Measurements from ENCODE around the gene HPS1. TPM values are rescaled to one million over a fixed set of nuclear protein-coding genes. Genes with fewer than 3 reads are reported as not detected.

HPS1 gene
- total RNA-seq, 1 donor: 52.1 TPM

- peaks cover 14% of the 10 kb centered on the region for H3K4me1 ChIP-seq (ENCODE audit: insufficient read depth, low read length)
- TF ChIP-seq CTCF (IDR thresholded peaks at IDR 0.05; ENCODE audit: extremely low read depth, low read depth, low read length): no peak
- no peak overlapping the region for H3K4me3 ChIP-seq (ENCODE audit: insufficient read depth, low read length)
- H3K27me3 ChIP-seq (ENCODE audit: insufficient read depth, low read length): no peaks in the 10 kb centered on the region
- no peak overlapping the region for H2AFZ ChIP-seq (ENCODE audit: low read length)
- H3K36me3 ChIP-seq (ENCODE audit: insufficient read depth, low read length): peaks cover 4% of the 10 kb centered on the region
- DNase-seq (ENCODE audit: insufficient read length, low spot score, missing footprints): no peak
- H4K20me1 ChIP-seq (ENCODE audit: insufficient read depth, low read length): no peaks in the 10 kb centered on the region
- H3K79me2 ChIP-seq (ENCODE audit: insufficient read depth, low read length): no peaks in the 10 kb centered on the region
- H3K27ac ChIP-seq (ENCODE audit: low read depth, low read length): no peak overlapping the region
- no peak overlapping the region for H3K4me2 ChIP-seq (ENCODE audit: insufficient read depth, low read length)
- no peaks in the 10 kb centered on the region for H3K9me3 ChIP-seq (ENCODE audit: low read depth, low read length)
These were observed 49.6 kb downstream of the HPS1 start for GRCh38 chr10:98397089-98397600.

GRCh38 chr10:98396096-98397063 lies 50.4 kb downstream of the HPS1 start:
- Histone ChIP-seq H3K27ac (ENCODE audit: low read depth, low read length) (no peak overlapping the region), H3K79me2 (ENCODE audit: insufficient read depth, low read length) (no peaks in the 10 kb centered on the region)

GRCh38 chr10:98394851-98395440 lies 51.8 kb downstream of the HPS1 start:
- Histone ChIP-seq H3K27ac (ENCODE audit: low read depth, low read length) (no peak overlapping the region), H3K4me2 (ENCODE audit: insufficient read depth, low read length) (no peak overlapping the region), H4K20me1 (ENCODE audit: insufficient read depth, low read length) (no peaks in the 10 kb centered on the region), H3K4me3 (ENCODE audit: insufficient read depth, low read length) (no peak overlapping the region), H3K4me1 (ENCODE audit: insufficient read depth, low read length) (peaks cover 14% of the 10 kb centered on the region), H2AFZ (ENCODE audit: low read length) (peak overlapping the region; percentile 12), H3K27me3 (ENCODE audit: insufficient read depth, low read length) (no peaks in the 10 kb centered on the region), H3K36me3 (ENCODE audit: insufficient read depth, low read length) (peaks cover 4% of the 10 kb centered on the region), H3K9me3 (ENCODE audit: low read depth, low read length) (no peaks in the 10 kb centered on the region), H3K79me2 (ENCODE audit: insufficient read depth, low read length) (no peaks in the 10 kb centered on the region)
- TF ChIP-seq CTCF (IDR thresholded peaks at IDR 0.05; ENCODE audit: extremely low read depth, low read depth, low read length): no peak
- DNase-seq (ENCODE audit: insufficient read length, low spot score, missing footprints): no peak

More at GRCh38 chr10:98396096-98397063, 50.4 kb downstream of the HPS1 start:
- H3K4me2 ChIP-seq (ENCODE audit: insufficient read depth, low read length): no peak overlapping the region
- no peaks in the 10 kb centered on the region for H3K9me3 ChIP-seq (ENCODE audit: low read depth, low read length)
- peaks cover 4% of the 10 kb centered on the region for H3K36me3 ChIP-seq (ENCODE audit: insufficient read depth, low read length)
- TF ChIP-seq CTCF (IDR thresholded peaks at IDR 0.05; ENCODE audit: extremely low read depth, low read depth, low read length): no peak
- peaks cover 14% of the 10 kb centered on the region for H3K4me1 ChIP-seq (ENCODE audit: insufficient read depth, low read length)
- no peaks in the 10 kb centered on the region for H3K27me3 ChIP-seq (ENCODE audit: insufficient read depth, low read length)
- no peak for DNase-seq (ENCODE audit: insufficient read length, low spot score, missing footprints)
- H3K4me3 ChIP-seq (ENCODE audit: insufficient read depth, low read length): no peak overlapping the region
- H4K20me1 ChIP-seq (ENCODE audit: insufficient read depth, low read length): no peaks in the 10 kb centered on the region
- H2AFZ ChIP-seq (ENCODE audit: low read length): no peak overlapping the region

GRCh38 chr10:98391578-98391991 lies 55.1 kb downstream of the HPS1 start:
- H3K36me3 ChIP-seq (ENCODE audit: insufficient read depth, low read length): peaks cover under 1% of the 10 kb centered on the region
- no peak for TF ChIP-seq CTCF (IDR thresholded peaks at IDR 0.05; ENCODE audit: extremely low read depth, low read depth, low read length)
- H3K4me2 ChIP-seq (ENCODE audit: insufficient read depth, low read length): no peak overlapping the region
- H3K4me3 ChIP-seq (ENCODE audit: insufficient read depth, low read length): no peak overlapping the region
- DNase-seq (ENCODE audit: insufficient read length, low spot score, missing footprints): no peak
- peaks cover 14% of the 10 kb centered on the region for H3K4me1 ChIP-seq (ENCODE audit: insufficient read depth, low read length)
- no peaks in the 10 kb centered on the region for H3K9me3 ChIP-seq (ENCODE audit: low read depth, low read length)
- no peaks in the 10 kb centered on the region for H3K27me3 ChIP-seq (ENCODE audit: insufficient read depth, low read length)
- H3K27ac ChIP-seq (ENCODE audit: low read depth, low read length): no peak overlapping the region
- H3K79me2 ChIP-seq (ENCODE audit: insufficient read depth, low read length): no peaks in the 10 kb centered on the region
- H2AFZ ChIP-seq (ENCODE audit: low read length): no peak overlapping the region
- no peaks in the 10 kb centered on the region for H4K20me1 ChIP-seq (ENCODE audit: insufficient read depth, low read length)
